H9 (cell line): Measurements from ENCODE around the gene PET100. TPM values are rescaled to one million over a fixed set of nuclear protein-coding genes. Genes with fewer than 3 reads are reported as not detected.

Experiments used
- DNase-seq: peaks from one replicate; pipeline ENCODE4 v3.0.0-alpha.2; 2017
- H2AFZ ChIP-seq: one replicate; pipeline ENCODE4 v1.6.1; 2013; ENCODE audit warnings: mild to moderate bottlenecking, low read length, control low read depth, moderate library complexity
- H2AK5ac ChIP-seq: 2 replicates; pipeline ENCODE4 v1.6.1; 2013; ENCODE audit warnings: low read length, control low read depth, mixed read lengths; ENCODE audit not compliant: insufficient read length
- H2BK120ac ChIP-seq: one replicate; pipeline ENCODE4 v1.6.1; 2013; ENCODE audit warnings: low read depth, mild to moderate bottlenecking, low read length, control low read depth, inconsistent platforms; ENCODE audit not compliant: poor library complexity, severe bottlenecking
- H2BK12ac ChIP-seq: 2 replicates; pipeline ENCODE4 v1.6.1; 2013; ENCODE audit warnings: low read length, control low read depth, mixed read lengths, low read depth; ENCODE audit not compliant: insufficient read length
- H2BK15ac ChIP-seq: 2 replicates; pipeline ENCODE4 v1.6.1; 2013; ENCODE audit warnings: low read depth, low read length, control low read depth
- H2BK20ac ChIP-seq: one replicate; pipeline ENCODE4 v1.6.1; 2013; ENCODE audit warnings: low read depth, mild to moderate bottlenecking, low read length, control low read depth, inconsistent platforms; ENCODE audit not compliant: poor library complexity, severe bottlenecking
- H2BK5ac ChIP-seq: 2 replicates; pipeline ENCODE4 v1.6.1; 2013; ENCODE audit warnings: low read length, control low read depth, mixed read lengths; ENCODE audit not compliant: insufficient read length
- H3K14ac ChIP-seq: 2 replicates; pipeline ENCODE4 v1.6.1; 2013; ENCODE audit warnings: low read length, control low read depth; ENCODE audit not compliant: insufficient read depth
- H3K18ac ChIP-seq: 2 replicates; pipeline ENCODE4 v1.6.1; 2013; ENCODE audit warnings: low read depth, mild to moderate bottlenecking, mixed read lengths, low read length, control low read depth; ENCODE audit not compliant: insufficient read length
- H3K23ac ChIP-seq: 2 replicates; pipeline ENCODE4 v1.6.1; 2013; ENCODE audit warnings: low read length, control low read depth, mixed read lengths, low read depth; ENCODE audit not compliant: insufficient read length
- H3K23me2 ChIP-seq: 2 replicates; pipeline ENCODE4 v1.6.1; 2013; ENCODE audit warnings: low read depth, mild to moderate bottlenecking, mixed read lengths, low read length, control low read depth; ENCODE audit not compliant: insufficient read length, poor library complexity, severe bottlenecking
- H3K27ac ChIP-seq: 2 replicates; pipeline ENCODE4 v1.5.1; 2013; ENCODE audit warnings: low read length, control low read depth, mixed read lengths, low read depth; ENCODE audit not compliant: insufficient read length
- H3K27me3 ChIP-seq: 2 replicates; pipeline ENCODE4 v1.6.1; 2013; ENCODE audit warnings: low read length, control low read depth, inconsistent platforms; ENCODE audit not compliant: insufficient read depth
- H3K4ac ChIP-seq: 2 replicates; pipeline ENCODE4 v1.6.1; 2013; ENCODE audit warnings: low read depth, mild to moderate bottlenecking, control low read depth, inconsistent platforms, low read length, moderate library complexity
- H3K4me1 ChIP-seq: 2 replicates; pipeline ENCODE4 v1.6.1; 2013; ENCODE audit warnings: low read length, control low read depth, inconsistent platforms; ENCODE audit not compliant: insufficient read depth
- H3K4me2 ChIP-seq: 2 replicates; pipeline ENCODE4 v1.6.1; 2013; ENCODE audit warnings: low read length, control low read depth, mixed read lengths; ENCODE audit not compliant: insufficient read length, insufficient read depth
- H3K56ac ChIP-seq: 2 replicates; pipeline ENCODE4 v1.6.1; 2013; ENCODE audit warnings: low read depth, mild to moderate bottlenecking, mixed read lengths, low read length, control low read depth; ENCODE audit not compliant: insufficient read length
- H3K79me1 ChIP-seq: 2 replicates; pipeline ENCODE4 v1.6.1; 2013; ENCODE audit warnings: low read depth, mild to moderate bottlenecking, moderate library complexity, low read length, control low read depth, inconsistent platforms; ENCODE audit not compliant: insufficient read depth, poor library complexity, severe bottlenecking
- H3K79me2 ChIP-seq: 2 replicates; pipeline ENCODE4 v1.6.1; 2013; ENCODE audit warnings: low read length, control low read depth, inconsistent platforms; ENCODE audit not compliant: insufficient read depth
- H3K9ac ChIP-seq: 2 replicates; pipeline ENCODE4 v1.6.1; 2013; ENCODE audit warnings: low read length, control low read depth, mixed read lengths; ENCODE audit not compliant: insufficient read length; ENCODE audit errors: extremely low read depth
- H3K9me3 ChIP-seq: one replicate; pipeline ENCODE4 v1.6.1; 2013; ENCODE audit warnings: low read depth, low read length, inconsistent platforms; ENCODE audit not compliant: control insufficient read depth
- H3T11ph ChIP-seq: one replicate; pipeline ENCODE4 v1.6.1; 2013; ENCODE audit warnings: mild to moderate bottlenecking, low read length, control low read depth, inconsistent platforms
- H4K20me1 ChIP-seq: one replicate; pipeline ENCODE4 v1.6.1; 2013; ENCODE audit not compliant: control insufficient read depth, insufficient read length, insufficient read depth
- H4K5ac ChIP-seq: 2 replicates; pipeline ENCODE4 v1.6.1; 2013; ENCODE audit warnings: low read depth, mild to moderate bottlenecking, mixed read lengths, low read length, control low read depth; ENCODE audit not compliant: insufficient read length
- H4K8ac ChIP-seq: replicated peaks from 2 replicates; pipeline ENCODE4 v1.6.1; 2013; ENCODE audit warnings: low read length, control low read depth, mixed read lengths, low read depth; ENCODE audit not compliant: insufficient read length
- H4K91ac ChIP-seq: 2 replicates; pipeline ENCODE4 v1.6.1; 2013; ENCODE audit warnings: low read depth, mild to moderate bottlenecking, moderate library complexity, mixed read lengths, low read length, control low read depth; ENCODE audit not compliant: insufficient read length
- H3K27ac Mint-ChIP-seq, 3 experiments: 2 replicates in 2 of 3; 3 replicates in 1 of 3; pipeline ENCODE4 v1.8.0; 2020 to 2021; ENCODE audit warnings: mixed read lengths in 3 of 3, mild to moderate bottlenecking in 1 of 3, moderate library complexity in 1 of 3
- H3K27me3 Mint-ChIP-seq: 2 replicates; pipeline ENCODE4 v1.8.0; 2021; ENCODE audit warnings: low read depth, mild to moderate bottlenecking, moderate library complexity, mixed read lengths
- H3K36me3 Mint-ChIP-seq, 3 experiments: 2 replicates in 2 of 3; 3 replicates in 1 of 3; pipeline ENCODE4 v1.8.0; 2020 to 2021; ENCODE audit warnings: low read depth in 3 of 3, mixed read lengths in 3 of 3; ENCODE audit not compliant: insufficient read depth in 1 of 3
- H3K4me1 Mint-ChIP-seq, 2 experiments: 2 replicates each; pipeline ENCODE4 v1.8.0; 2020; ENCODE audit warnings: mixed read lengths in 2 of 2
- H3K4me3 Mint-ChIP-seq, 2 experiments: 2 replicates in 1 of 2; 3 replicates in 1 of 2; pipeline ENCODE4 v1.8.0; 2020 to 2021; ENCODE audit warnings: mild to moderate bottlenecking in 2 of 2, mixed read lengths in 2 of 2, moderate library complexity in 1 of 2
- H3K9me3 Mint-ChIP-seq, 2 experiments: 2 replicates in 1 of 2; 3 replicates in 1 of 2; pipeline ENCODE4 v1.8.0; 2020; ENCODE audit warnings: mild to moderate bottlenecking in 2 of 2, mixed read lengths in 2 of 2, moderate library complexity in 1 of 2
- CTCF ChIP-seq: fragments of 200-600 bp; sonication (generic); conservative IDR thresholded peaks from 3 replicates; pipeline ENCODE4 v1.8.0; 2021; ENCODE audit warnings: antibody characterized with exemption, mild to moderate bottlenecking
- WGBS: extraction: QIAGEN DNeasy Blood & Tissue Kit; methylation state at CpG from one replicate; pipeline ENCODE4 v1.1.7; 2013; ENCODE audit warnings: missing lambda C conversion rate, low lambda C conversion rate, mixed read lengths; ENCODE audit not compliant: insufficient read length; ENCODE audit errors: extremely low coverage; 5-methylcytosine and 5-hydroxymethylcytosine counted together
- total RNA-seq: library from RNA; stranded (reverse); gene quantifications from 2 replicates; pipeline ENCODE4 v1.2.1, GENCODE V29; 2021

Gene PET100
- total RNA-seq, 1 experiment from 2014 or later = 129 TPM

DNA sequence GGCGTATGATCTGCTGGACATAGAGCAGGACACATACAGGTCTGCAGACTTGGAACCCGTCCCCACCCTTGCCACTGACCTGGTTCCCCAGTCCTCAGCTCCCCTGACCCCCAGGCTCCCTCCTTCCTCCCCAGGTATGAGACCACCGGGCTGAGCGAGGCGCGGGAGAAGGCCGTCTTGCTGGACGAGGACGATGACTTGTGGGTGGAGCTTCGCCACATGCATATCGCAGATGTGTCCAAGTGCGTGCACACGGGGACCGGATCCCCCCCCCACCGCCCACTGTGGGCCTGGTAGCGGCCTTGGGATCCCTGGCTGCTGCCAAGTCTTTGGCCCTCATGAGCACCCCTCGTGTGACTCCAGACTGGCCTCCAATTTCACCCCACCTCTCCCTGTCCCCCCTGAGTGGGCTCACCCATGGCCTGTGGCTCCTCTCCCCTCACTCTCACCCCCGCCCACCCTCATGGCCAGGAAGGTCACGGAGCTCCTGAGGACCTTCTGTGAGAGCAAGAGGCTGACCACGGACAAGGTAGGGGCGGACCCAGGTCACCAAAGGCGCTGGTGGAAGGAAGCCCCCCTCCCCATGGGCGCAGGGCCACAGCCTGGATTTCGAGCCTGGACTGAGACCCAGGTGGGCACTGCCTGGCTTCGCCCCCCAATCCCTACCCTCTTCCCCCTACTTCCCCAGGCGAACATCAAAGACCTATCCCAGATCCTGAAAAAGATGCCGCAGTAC is 12.9 kb downstream of the PET100 start:
- Histone ChIP-seq H3K9me3 (no peaks in the 10 kb centered on the region), H3K56ac (no peak overlapping the region), H2AK5ac (no peak overlapping the region), H4K91ac (no peak overlapping the region), H3K18ac (no peak overlapping the region), H4K20me1 (no peaks in the 10 kb centered on the region), H3K23ac (no peak overlapping the region), H4K5ac (no peak overlapping the region), H2BK20ac (no peak overlapping the region), H3K4me1 (no peaks in the 10 kb centered on the region), H3K79me2 (no peaks in the 10 kb centered on the region), H3K27me3 (no peaks in the 10 kb centered on the region), H2BK5ac (no peak overlapping the region), H3K4ac (no peak overlapping the region), H2AFZ (no peak overlapping the region), H3K4me2 (no peak overlapping the region), H2BK12ac (no peak overlapping the region), H3T11ph (no peak overlapping the region), H3K9ac (no peak overlapping the region), H2BK120ac (no peak overlapping the region), H2BK15ac (no peak overlapping the region), H3K14ac (no peak overlapping the region), H3K23me2 (no peaks in the 10 kb centered on the region), H4K8ac (no peak overlapping the region), H3K27ac (no peak overlapping the region), H3K79me1 (no peaks in the 10 kb centered on the region)
- Mint-ChIP-seq H3K9me3 (no peaks in the 10 kb centered on the region; a peak in 1 of 5 replicates), H3K27ac (no peak overlapping the region), H3K36me3 (peaks cover 9 to 26% (median 17%) of the 10 kb centered on the region in 3 experiments), H3K4me1 (peaks cover 0 to 11% of the 10 kb centered on the region in 2 experiments; a peak in 2 of 4 replicates), H3K4me3 (no peak overlapping the region), H3K27me3 (no peaks in the 10 kb centered on the region)
- no peak for TF ChIP-seq CTCF
- WGBS = no CpG with 5 or more reads among the region's 27 CpGs
- no peak for DNase-seq
